Thyroid gland (tissue), 4 donors: ENCODE measurements around the gene TEKT1. TPM values are rescaled to one million over a fixed set of nuclear protein-coding genes. Genes with fewer than 3 reads are reported as not detected.
"Not testable (repeated sequence)": the region's sequence is repeated elsewhere in the genome, so short reads cannot be mapped to it uniquely, and the experiment has no call there.

Source experiments
- DNase-seq, 2 donors: peaks; one replicate each; pipeline ENCODE4 v3.0.0-alpha.2; 2019
- H3K27ac ChIP-seq, 3 donors: fragments of 200-600 bp; sonication (generic); 1 replicate in 2 of 3; 2 replicates in 1 of 3; pipeline ENCODE4 v1.5.1; 2016 to 2019; ENCODE audit warnings: mild to moderate bottlenecking in 1 of 3, moderate library complexity in 1 of 3
- H3K27me3 ChIP-seq: fragments of 200-600 bp; sonication (generic); one replicate; pipeline ENCODE4 v1.5.1; 2019
- H3K36me3 ChIP-seq, 2 donors: fragments of 200-600 bp; sonication (generic); one replicate each; pipeline ENCODE4 v1.5.1; 2016 to 2019
- H3K4me1 ChIP-seq, 2 donors: fragments of 200-600 bp; sonication (generic); one replicate each; pipeline ENCODE4 v1.5.1; 2017 to 2019
- H3K4me3 ChIP-seq, 3 donors: fragments of 200-600 bp; sonication (generic); replicated peaks in 1 of 3; 1 replicate in 2 of 3; 2 replicates in 1 of 3; pipeline ENCODE4 v1.5.1; 2016; ENCODE audit warnings: mild to moderate bottlenecking in 1 of 3
- H3K9me3 ChIP-seq: fragments of 200-600 bp; sonication (generic); one replicate; pipeline ENCODE4 v1.5.1; 2017
- POLR2A ChIP-seq, 2 donors: fragments of 450-650 bp; IDR thresholded peaks; one replicate each; pipeline ENCODE4 v1.6.1; 2017; ENCODE audit warnings: antibody characterized with exemption in 2 of 2, mild to moderate bottlenecking in 2 of 2, moderate library complexity in 1 of 2
- WGBS, 2 donors: methylation state at CpG; one replicate each; pipeline ENCODE4 v1.1.5; 2017; 5-methylcytosine and 5-hydroxymethylcytosine counted together
- intact Hi-C: fragments of 100-400 bp; cut with DNase I; formaldehyde crosslinking; loops from one replicate; pipeline ENCODE4 v1.15.1; 2023
- total RNA-seq, 4 donors: library from RNA; depleted of rRNA; stranded (reverse); fragments of >200 nt; gene quantifications; one replicate each; pipeline ENCODE4 v1.2.3, GENCODE V29; 2016
- TF ChIP-seq, protein P1 (sequence below), 6 experiments: fragments of 200-600 bp in 3 of 6; fragments of 450-650 bp in 3 of 6; sonication (generic) in 3 of 6; IDR thresholded peaks; one replicate each; pipeline ENCODE4 v1.5.1; 2016 to 2019; ENCODE audit warnings: antibody characterized with exemption in 6 of 6, mild to moderate bottlenecking in 2 of 6, inconsistent platforms in 1 of 6, moderate library complexity in 1 of 6

The TEKT1 gene
- total RNA-seq, 4 donors from 2014 or later: not detected

DNA sequence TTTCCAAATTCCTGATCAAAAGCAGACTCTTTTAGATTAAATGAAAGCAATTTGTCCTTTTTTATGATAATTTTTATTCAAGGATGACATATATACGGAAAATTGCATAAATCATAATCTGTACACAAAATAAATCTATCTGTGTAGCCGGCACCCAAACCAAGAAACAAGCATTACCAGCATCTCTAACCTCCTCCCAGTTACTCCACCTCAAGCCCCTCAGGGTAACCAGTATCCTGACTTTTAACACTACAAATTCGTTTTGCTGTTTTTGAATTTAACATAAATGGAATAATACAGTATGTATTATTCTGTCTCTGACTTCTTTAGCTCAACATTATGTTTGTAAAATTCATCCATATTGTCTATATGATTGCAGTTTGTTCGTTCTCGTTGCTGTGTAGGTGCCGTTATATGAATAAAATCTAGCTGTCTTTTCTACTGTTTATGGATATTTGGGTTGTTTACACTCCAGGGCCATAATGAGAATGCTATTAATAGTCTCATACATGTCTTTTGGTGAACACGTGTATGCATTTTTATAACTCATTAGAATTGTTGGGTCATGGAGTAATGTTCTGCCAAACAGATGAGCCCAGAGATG, 1.0 kb downstream of the TEKT1 start:
- WGBS, 2 donors: 74 to 80% methylated on average over 7 of the region's 7 CpGs
- intact Hi-C loops: no loop called here
- H3K36me3 ChIP-seq: no peaks in the 10 kb centered on the region
- no peak for TF ChIP-seq POLR2A (IDR thresholded peaks at IDR 0.05)
- TF ChIP-seq, protein P1, sequence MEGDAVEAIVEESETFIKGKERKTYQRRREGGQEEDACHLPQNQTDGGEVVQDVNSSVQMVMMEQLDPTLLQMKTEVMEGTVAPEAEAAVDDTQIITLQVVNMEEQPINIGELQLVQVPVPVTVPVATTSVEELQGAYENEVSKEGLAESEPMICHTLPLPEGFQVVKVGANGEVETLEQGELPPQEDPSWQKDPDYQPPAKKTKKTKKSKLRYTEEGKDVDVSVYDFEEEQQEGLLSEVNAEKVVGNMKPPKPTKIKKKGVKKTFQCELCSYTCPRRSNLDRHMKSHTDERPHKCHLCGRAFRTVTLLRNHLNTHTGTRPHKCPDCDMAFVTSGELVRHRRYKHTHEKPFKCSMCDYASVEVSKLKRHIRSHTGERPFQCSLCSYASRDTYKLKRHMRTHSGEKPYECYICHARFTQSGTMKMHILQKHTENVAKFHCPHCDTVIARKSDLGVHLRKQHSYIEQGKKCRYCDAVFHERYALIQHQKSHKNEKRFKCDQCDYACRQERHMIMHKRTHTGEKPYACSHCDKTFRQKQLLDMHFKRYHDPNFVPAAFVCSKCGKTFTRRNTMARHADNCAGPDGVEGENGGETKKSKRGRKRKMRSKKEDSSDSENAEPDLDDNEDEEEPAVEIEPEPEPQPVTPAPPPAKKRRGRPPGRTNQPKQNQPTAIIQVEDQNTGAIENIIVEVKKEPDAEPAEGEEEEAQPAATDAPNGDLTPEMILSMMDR (IDR thresholded peaks at IDR 0.05): no peak
- H3K27me3 ChIP-seq: no peaks in the 10 kb centered on the region
- no peak overlapping the region for H3K27ac ChIP-seq
- H3K9me3 ChIP-seq: no peaks in the 10 kb centered on the region
- H3K4me1 ChIP-seq: peaks cover 0 to 7% of the 10 kb centered on the region in 2 donors
- no peak overlapping the region for H3K4me3 ChIP-seq
- no peak for DNase-seq

DNA sequence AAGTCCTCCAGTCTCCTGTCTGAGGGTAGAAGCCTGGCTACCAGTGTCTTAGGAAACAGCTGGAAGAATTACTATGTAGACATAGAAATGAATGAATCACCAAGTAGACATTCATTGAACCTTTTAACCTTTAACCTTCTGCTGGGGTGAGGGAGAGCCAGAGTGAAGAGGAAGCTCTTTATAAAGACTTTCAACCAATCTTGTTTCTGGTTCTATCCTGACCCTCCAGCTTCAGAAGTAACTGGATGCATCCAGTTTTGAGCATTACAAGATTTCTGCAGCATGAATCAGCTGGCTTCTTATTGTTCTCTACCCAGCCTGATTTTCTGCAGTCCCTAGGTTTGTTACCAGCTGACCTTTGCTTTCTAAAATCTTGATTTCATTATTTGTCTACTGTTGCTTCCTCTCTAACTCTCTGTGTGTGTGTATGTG, 8.5 kb downstream of the TEKT1 start:
- DNase-seq: no peak
- H3K9me3 ChIP-seq: no peaks in the 10 kb centered on the region
- intact Hi-C loops: no loop called here
- TF ChIP-seq POLR2A (IDR thresholded peaks at IDR 0.05): no peak
- TF ChIP-seq, protein P1 (IDR thresholded peaks at IDR 0.05): no peak
- no peaks in the 10 kb centered on the region for H3K4me1 ChIP-seq
- H3K27ac ChIP-seq: no peak overlapping the region
- no peak overlapping the region for H3K4me3 ChIP-seq
- no peaks in the 10 kb centered on the region for H3K27me3 ChIP-seq
- no peaks in the 10 kb centered on the region for H3K36me3 ChIP-seq

DNA sequence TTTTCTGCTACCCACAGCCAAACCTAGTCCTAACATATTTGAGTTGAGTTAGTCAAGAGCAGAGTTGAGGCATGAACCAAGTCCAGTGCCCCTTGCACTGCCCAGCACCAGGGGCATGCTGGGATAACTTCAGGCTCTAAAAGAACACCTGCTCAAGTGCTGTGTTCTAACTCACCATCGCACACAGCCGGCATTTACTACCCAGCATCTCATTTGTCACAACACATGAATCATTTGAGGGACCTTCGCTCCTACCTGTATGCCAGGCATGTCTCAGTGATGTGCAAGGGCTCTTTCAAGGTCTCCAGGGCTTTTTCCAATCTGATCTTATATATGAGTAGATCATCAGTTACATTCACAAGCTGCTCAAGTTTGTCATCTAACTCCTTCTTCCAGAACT, 12.6 kb downstream of the TEKT1 start:
- Histone ChIP-seq H3K27me3 (no peaks in the 10 kb centered on the region), H3K4me1 (no peaks in the 10 kb centered on the region), H3K9me3 (no peaks in the 10 kb centered on the region), H3K36me3 (no peaks in the 10 kb centered on the region), H3K27ac (no peak overlapping the region), H3K4me3 (no peak overlapping the region)
- WGBS, 2 donors: 85 to 95% methylated on average over 3 of the region's 3 CpGs
- no peak for DNase-seq
- TF ChIP-seq POLR2A (IDR thresholded peaks at IDR 0.05): no peak
- TF ChIP-seq, protein P1 (IDR thresholded peaks at IDR 0.05): no peak
- intact Hi-C loops: no loop called here

DNA sequence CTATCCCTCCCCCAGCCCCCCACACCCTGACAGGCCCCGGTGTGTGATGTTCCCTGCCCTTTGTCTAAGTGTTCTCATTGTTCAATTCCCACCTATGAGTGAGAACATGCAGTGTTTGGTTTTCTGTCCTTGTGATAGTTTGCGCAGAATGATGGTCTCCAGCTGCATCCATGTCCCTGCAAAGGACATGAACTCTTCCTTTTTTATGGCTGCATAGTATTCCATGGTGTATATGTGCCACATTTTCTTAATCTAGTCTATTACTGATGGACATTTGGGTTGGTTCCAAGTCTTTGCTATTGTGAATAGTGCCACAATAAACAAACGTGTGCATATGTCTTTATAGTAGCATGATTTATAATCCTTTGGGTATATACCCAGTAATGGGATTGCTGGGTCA, 15.2 kb downstream of the TEKT1 start:
- H3K9me3 ChIP-seq, H3K36me3 ChIP-seq, H3K4me3 ChIP-seq, DNase-seq, intact Hi-C loops, H3K27me3 ChIP-seq, H3K27ac ChIP-seq, H3K4me1 ChIP-seq: not testable (repeated sequence)
- 85 to 86% methylated on average over 3 of the region's 3 CpGs for WGBS, 2 donors

DNA sequence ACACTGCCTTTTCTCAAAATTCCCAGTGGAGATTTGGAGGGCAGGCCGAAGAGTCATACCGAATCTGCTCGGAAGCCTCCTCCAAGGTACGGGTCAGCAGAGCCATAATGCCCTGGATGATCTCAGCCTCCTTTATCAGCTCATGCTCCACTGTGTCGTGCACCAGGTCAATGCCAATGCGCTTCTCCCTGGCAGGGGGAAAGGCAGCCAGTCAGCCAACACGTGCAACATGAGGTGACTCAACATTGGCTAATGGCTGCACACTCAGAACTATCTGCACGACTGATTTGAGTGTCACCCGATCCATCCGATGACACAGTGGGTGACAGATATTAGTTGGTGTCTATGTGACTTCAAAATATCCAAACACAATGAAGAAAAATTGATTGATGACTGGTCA, 15.8 kb downstream of the TEKT1 start:
- WGBS, 2 donors: 91 to 93% methylated on average over 10 of the region's 10 CpGs

More for the DNA sequence above, 15.8 kb downstream of the TEKT1 start:
- H3K4me1 ChIP-seq: no peaks in the 10 kb centered on the region
- intact Hi-C loops: no loop called here
- no peaks in the 10 kb centered on the region for H3K9me3 ChIP-seq
- H3K36me3 ChIP-seq: no peaks in the 10 kb centered on the region
- H3K27me3 ChIP-seq: no peaks in the 10 kb centered on the region
- DNase-seq: no peak
- TF ChIP-seq, protein P1 (IDR thresholded peaks at IDR 0.05): no peak
- H3K4me3 ChIP-seq: no peak overlapping the region
- no peak overlapping the region for H3K27ac ChIP-seq
